ENCODE data around the gene IRF5.
"Not testable (repeated sequence)": the region's sequence is repeated elsewhere in the genome, so short reads cannot be mapped to it uniquely, and the experiment has no call there.

Gene IRF5

GRCh38 chr7:128974241-128974934 lies 36.7 kb downstream of the IRF5 start:
- DNase-seq = no peak

GRCh38 chr7:128982105-128982504 lies 44.4 kb downstream of the IRF5 start:
- DNase-seq = no peak

GRCh38 chr7:128985660-128986059 lies 47.9 kb downstream of the IRF5 start:
- no peak for DNase-seq

- DNase-seq = no peak
These were observed 48.9 kb downstream of the IRF5 start for GRCh38 chr7:128986609-128987008.

GRCh38 chr7:128988372-128988771 lies 50.6 kb downstream of the IRF5 start:
- DNase-seq = no peak

- DNase-seq = no peak
These were observed 52.2 kb downstream of the IRF5 start for GRCh38 chr7:128989961-128990360.

DNA sequence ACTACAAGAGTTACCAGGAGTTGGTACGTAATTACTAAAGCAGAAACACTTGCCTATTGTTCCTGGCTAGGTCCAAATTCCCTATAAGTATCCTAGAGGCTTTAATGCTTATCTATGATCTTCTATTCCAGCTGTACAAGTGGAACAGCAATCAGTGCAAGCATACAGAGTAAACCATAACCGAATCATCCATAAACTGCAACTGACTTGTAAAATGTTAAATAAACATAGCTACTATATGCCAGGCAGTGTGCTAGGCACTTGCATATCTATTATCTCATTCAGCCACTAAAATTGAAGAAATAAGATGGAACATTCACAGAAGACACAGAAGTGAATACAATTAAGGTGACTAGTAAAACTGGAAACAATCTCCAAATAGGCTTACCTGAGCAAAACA lies 55.7 kb downstream of the IRF5 start:
- DNase-seq = no peak

DNA sequence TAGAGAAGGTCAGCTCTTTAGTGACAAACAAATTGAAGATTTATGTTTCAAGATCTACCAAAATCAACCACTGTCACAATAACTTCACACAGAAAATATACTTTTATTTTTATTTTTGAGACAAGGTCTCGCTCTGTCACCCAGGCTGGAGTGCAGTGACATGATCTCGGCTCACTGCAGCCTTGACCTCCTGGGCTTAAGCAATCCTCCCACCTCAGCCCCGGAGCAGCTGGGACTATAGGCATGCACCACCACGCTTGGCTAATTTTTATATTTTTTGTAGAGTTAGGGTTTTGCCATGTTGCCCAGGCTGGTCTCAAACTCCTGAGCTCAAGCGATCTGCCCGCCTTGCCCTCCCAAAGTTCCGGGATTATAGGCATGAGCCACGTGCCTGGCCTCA lies 56.8 kb downstream of the IRF5 start:
- DNase-seq = not testable (repeated sequence)

DNA sequence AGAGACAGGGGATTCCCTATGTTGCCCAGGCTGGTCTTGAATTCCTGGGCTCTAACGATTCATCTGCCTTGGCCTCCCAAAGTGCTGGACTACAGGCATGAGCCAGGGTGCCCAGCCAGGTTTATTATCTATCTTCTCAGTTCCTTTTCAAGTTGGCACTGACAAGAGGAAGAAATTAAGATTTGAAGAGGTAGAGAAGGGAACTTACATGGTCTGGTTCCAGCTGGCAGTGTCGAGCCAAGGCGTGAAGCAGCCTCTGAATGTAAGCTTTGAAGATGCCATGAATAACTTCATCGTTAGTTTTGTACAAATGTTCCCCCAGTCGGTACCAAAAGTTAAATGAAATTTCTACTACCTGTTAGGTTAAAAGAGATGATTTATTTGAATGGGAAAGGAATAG lies 59.5 kb downstream of the IRF5 start:
- no peak for DNase-seq
